ENCODE data around the gene NDNF.

DNA sequence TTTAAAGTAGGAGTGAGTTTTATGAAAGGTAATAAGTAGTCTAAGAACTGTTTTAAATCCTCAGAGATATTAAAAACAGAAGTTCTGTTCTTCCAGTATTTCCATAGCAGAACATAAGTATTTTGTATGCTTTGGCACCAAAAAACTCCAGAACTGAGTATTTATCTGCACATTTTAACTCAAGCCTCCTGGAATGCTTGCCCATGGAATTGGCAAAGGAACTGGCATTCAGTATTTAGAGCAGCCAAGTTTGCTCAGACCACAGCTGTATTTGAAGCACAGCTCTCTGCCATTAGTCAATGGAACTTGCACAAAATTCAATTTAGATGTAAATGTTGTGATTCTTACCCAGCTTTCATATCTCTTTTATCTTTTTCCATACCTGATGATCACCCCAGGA is 42.2 kb downstream of the NDNF start:
- TF ChIP-seq, protein P1, sequence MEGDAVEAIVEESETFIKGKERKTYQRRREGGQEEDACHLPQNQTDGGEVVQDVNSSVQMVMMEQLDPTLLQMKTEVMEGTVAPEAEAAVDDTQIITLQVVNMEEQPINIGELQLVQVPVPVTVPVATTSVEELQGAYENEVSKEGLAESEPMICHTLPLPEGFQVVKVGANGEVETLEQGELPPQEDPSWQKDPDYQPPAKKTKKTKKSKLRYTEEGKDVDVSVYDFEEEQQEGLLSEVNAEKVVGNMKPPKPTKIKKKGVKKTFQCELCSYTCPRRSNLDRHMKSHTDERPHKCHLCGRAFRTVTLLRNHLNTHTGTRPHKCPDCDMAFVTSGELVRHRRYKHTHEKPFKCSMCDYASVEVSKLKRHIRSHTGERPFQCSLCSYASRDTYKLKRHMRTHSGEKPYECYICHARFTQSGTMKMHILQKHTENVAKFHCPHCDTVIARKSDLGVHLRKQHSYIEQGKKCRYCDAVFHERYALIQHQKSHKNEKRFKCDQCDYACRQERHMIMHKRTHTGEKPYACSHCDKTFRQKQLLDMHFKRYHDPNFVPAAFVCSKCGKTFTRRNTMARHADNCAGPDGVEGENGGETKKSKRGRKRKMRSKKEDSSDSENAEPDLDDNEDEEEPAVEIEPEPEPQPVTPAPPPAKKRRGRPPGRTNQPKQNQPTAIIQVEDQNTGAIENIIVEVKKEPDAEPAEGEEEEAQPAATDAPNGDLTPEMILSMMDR (IDR thresholded peaks at IDR 0.05): no peak
- no peak for TF ChIP-seq POLR2AphosphoS5 (IDR thresholded peaks at IDR 0.05)
